SK-N-SH treated with all-trans-retinoic acid at 6 μM for 48 hours (cell line): Measurements from ENCODE around the gene NOP16.

ENCODE experiments used
- ARNTL ChIP-seq: fragments of 450-650 bp; formaldehyde crosslinking; IDR thresholded peaks from 2 replicates; pipeline ENCODE4 v1.5.0; 2020; ENCODE audit warnings: low read depth, mild to moderate bottlenecking, moderate library complexity, borderline replicate concordance
- CSRNP3 ChIP-seq: fragments of 250-450 bp; sonication (Bioruptor Pico); IDR thresholded peaks from 2 replicates; pipeline ENCODE4 v1.5.1; 2021; ENCODE audit warnings: mild to moderate bottlenecking, moderate library complexity
- ESRRG ChIP-seq: fragments of 250-450 bp; sonication (Bioruptor Pico); IDR thresholded peaks from 2 replicates; pipeline ENCODE4 v1.6.1; 2021; ENCODE audit warnings: mild to moderate bottlenecking
- ISL1 ChIP-seq: fragments of 250-450 bp; sonication (Bioruptor Pico); IDR thresholded peaks from 2 replicates; pipeline ENCODE4 v2.1.2; 2022; ENCODE audit warnings: mild to moderate bottlenecking, moderate library complexity
- OSR1 ChIP-seq: fragments of 250-450 bp; sonication (Bioruptor Pico); IDR thresholded peaks from 2 replicates; pipeline ENCODE4 v1.8.0; 2022; ENCODE audit warnings: moderate library complexity, mild to moderate bottlenecking, inconsistent platforms
- PATZ1 ChIP-seq: fragments of 250-450 bp; sonication (Bioruptor Pico); IDR thresholded peaks from 2 replicates; pipeline ENCODE4 v1.8.0; 2020; ENCODE audit warnings: mild to moderate bottlenecking, moderate library complexity, borderline replicate concordance
- PPARA ChIP-seq: fragments of 250-450 bp; sonication (Bioruptor Pico); IDR thresholded peaks from 2 replicates; pipeline ENCODE4 v1.5.0; 2020; ENCODE audit warnings: mild to moderate bottlenecking, borderline replicate concordance
- TCF4 ChIP-seq: fragments of 250-450 bp; sonication (Bioruptor Pico); IDR thresholded peaks from 2 replicates; pipeline ENCODE4 v1.8.0; 2021; ENCODE audit warnings: mild to moderate bottlenecking, moderate library complexity, borderline replicate concordance
- TOX ChIP-seq: fragments of 250-450 bp; sonication (Bioruptor Pico); IDR thresholded peaks from 2 replicates; pipeline ENCODE4 v1.8.0; 2021; ENCODE audit warnings: mild to moderate bottlenecking, moderate library complexity, borderline replicate concordance
- TSHZ2 ChIP-seq: fragments of 250-450 bp; sonication (Bioruptor Pico); IDR thresholded peaks from 2 replicates; pipeline ENCODE4 v1.5.0; 2020; ENCODE audit warnings: mild to moderate bottlenecking, moderate library complexity
- ZFP3 ChIP-seq: fragments of 250-450 bp; sonication (Bioruptor Pico); IDR thresholded peaks from 2 replicates; pipeline ENCODE4 v1.5.0; 2020; ENCODE audit warnings: mild to moderate bottlenecking, moderate library complexity
- ZFP30 ChIP-seq: fragments of 450-650 bp; formaldehyde crosslinking; IDR thresholded peaks from 2 replicates; pipeline ENCODE4 v1.5.0; 2022; ENCODE audit warnings: mild to moderate bottlenecking, moderate library complexity
- TF ChIP-seq, protein P1 (sequence below): fragments of 250-450 bp; sonication (Bioruptor Pico); IDR thresholded peaks from 2 replicates; pipeline ENCODE4 v1.5.1; 2020; ENCODE audit warnings: low read depth, mild to moderate bottlenecking, moderate library complexity

GRCh38 chr5:176391479-176391878, 3.1 kb upstream of the NOP16 start:
- no peak for TF ChIP-seq ZFP3
- no peak for TF ChIP-seq TSHZ2 (CRISPR knock-in tag)
- no peak for TF ChIP-seq ISL1 (CRISPR knock-in tag)
- TF ChIP-seq PATZ1 (CRISPR knock-in tag), result no peak
- TF ChIP-seq, protein P1, sequence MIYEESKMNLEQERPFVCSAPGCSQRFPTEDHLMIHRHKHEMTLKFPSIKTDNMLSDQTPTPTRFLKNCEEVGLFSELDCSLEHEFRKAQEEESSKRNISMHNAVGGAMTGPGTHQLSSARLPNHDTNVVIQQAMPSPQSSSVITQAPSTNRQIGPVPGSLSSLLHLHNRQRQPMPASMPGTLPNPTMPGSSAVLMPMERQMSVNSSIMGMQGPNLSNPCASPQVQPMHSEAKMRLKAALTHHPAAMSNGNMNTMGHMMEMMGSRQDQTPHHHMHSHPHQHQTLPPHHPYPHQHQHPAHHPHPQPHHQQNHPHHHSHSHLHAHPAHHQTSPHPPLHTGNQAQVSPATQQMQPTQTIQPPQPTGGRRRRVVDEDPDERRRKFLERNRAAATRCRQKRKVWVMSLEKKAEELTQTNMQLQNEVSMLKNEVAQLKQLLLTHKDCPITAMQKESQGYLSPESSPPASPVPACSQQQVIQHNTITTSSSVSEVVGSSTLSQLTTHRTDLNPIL (CRISPR knock-in tag), result no peak
- no peak for TF ChIP-seq PPARA (CRISPR knock-in tag)
- no peak for TF ChIP-seq ARNTL (CRISPR knock-in tag)
- TF ChIP-seq OSR1 (CRISPR knock-in tag), result no peak
- TF ChIP-seq TOX, result no peak
- no peak for TF ChIP-seq ZFP30
- TF ChIP-seq CSRNP3 (CRISPR knock-in tag), result no peak
- TF ChIP-seq ESRRG (CRISPR knock-in tag), result no peak
- no peak for TF ChIP-seq TCF4 (CRISPR knock-in tag)
